GM19324 (cell line): Measurements from ENCODE around the gene PDE4B.

Experiments
- ATAC-seq: cut with Tn5 transposase; IDR thresholded peaks from one replicate; pipeline ENCODE4 v1.9.1; 2021; ENCODE audit warnings: mild to moderate bottlenecking, moderate library complexity; ENCODE audit not compliant: unreplicated experiment, low FRiP score

PDE4B gene

DNA sequence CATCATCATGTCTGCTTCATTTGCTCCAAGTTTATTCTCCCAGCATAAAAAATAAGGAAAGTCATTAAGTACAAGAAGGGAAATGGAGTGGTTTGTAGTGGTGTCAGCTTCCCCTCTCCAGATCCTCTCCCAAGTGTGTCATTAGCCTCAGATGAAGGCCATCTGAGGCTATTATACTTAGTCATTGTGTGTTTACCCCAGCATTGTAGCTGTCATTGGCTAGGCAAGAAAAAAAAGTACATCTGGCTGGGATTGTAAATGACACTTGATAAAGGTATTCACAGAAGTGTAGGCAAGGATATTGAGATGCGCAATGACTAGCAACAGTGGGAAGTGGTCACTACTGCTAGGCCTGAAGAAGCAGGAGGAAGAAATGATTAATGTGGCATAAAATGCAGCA is 424.3 kb downstream of the PDE4B start:
- no peak for ATAC-seq

DNA sequence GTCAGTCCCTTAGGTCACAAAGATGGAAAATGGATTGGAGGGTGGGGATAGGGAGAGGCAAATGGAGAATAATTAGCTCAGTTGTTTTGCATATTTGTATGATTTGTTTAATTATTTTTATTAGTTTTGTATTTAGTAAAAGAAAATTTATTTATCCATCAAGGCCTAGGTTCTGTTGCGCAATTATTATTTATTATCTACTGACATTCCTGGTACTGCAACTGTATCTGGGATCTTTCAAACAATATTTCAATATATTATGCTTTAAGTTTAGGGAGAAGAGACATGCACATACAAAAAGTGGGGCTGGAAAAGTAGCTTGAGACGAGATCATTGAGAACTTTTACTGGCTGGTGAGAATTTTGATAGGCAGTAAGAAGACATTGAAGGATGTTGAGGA is 424.9 kb downstream of the PDE4B start:
- ATAC-seq: no peak

GRCh38 chr1:66220477-66220876 is 427.8 kb downstream of the PDE4B start:
- no peak for ATAC-seq

GRCh38 chr1:66223681-66224080 is 431.0 kb downstream of the PDE4B start:
- no peak for ATAC-seq

- ATAC-seq: no peak
Observed at GRCh38 chr1:66226985-66227384, 434.3 kb downstream of the PDE4B start.

DNA sequence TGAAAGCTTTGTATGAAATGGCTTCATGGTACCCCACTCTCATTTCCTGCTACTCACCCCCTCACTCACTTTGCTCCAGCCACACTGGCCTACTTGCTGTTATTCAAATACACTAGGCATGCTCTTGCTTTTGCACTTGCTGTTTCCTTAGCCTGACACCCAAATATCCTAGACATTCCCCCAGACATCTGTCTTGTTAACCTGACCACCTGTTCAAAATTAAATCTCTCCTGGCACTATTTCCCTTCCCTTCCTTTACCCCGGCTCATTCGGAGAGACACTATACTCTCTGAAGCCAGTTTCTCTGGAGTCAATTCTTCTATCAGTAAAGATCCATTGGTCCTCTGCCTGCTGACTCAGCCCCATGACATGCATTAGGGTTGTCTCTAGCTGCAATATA is 435.3 kb downstream of the PDE4B start:
- no peak for ATAC-seq

DNA sequence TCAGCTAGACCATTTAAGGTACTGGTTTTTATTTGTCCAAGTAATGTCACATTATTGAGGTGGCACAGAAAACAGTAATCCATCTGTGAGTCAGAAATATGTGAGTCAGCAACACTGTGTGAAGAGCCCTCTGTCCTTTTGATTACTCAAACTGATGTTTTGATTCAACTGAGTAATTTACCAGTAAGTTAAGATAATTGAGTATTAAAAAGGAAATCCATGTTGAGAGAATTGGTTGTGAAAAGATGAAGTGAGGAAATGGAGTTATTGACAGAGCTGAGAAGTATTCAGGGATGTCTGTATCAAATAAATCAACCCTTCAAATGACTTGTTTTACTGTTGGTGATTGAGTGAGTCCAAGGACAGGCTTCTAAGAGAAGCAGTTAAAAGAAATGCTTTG is 438.5 kb downstream of the PDE4B start:
- ATAC-seq: no peak

DNA sequence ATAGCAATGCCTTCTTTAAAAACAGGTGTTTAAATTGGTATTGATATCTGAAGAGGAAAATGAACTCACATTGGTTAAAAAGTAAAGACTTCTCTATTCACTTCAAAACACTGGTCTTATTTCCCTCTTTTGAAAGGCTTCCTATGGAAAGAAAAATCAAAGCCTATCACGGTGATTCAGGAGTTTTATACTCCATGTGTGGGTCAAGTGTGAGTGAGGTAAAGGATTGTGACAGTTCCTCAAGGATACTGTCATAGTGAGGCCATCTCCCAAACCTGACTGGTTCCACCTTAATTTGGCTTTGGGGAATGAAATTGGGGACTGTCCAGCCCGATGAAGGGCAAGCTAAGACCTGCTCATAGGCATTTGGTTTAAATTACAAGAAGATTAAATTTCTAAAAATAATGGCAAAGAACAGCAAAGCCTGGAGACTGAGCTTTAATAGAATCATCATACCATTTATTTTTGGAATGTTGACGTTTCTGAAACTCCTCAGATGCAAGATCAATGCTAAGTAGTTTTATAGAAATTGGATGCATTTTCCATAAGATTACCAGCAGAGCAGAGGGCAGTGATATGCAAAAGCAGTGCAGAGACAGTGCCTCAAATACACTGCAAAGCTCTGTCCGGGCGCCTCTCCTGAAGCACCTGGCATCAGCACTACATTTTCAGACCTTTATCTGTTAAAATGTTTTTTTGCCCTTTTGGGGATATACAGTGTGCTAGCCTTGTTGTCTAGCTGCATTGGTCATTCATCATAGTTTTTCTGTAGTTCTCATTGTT is 439.2 kb downstream of the PDE4B start:
- ATAC-seq: no peak

DNA sequence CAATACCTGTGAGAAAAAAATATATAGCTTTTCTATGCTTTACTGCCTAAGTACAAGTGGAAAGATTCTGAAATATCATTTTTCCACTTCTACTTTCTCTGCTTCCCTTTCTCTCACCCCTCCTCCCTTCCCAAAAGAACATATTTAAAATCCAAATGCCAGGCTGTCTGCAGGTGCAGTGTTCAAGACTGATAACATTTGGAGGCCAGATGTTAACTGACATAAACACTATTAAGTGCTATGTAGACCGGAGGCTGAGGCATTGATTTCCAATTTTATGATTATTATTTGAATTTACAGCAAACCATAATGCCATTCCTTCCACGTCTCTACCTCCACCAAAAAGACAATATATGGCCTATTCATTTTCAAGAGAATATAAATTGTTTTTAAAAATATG is 444.3 kb downstream of the PDE4B start:
- ATAC-seq: no peak

- ATAC-seq: no peak
Observed at GRCh38 chr1:66237722-66238479, 445.2 kb downstream of the PDE4B start.

- no peak for ATAC-seq
Observed at GRCh38 chr1:66239834-66240233, 447.1 kb downstream of the PDE4B start.

DNA sequence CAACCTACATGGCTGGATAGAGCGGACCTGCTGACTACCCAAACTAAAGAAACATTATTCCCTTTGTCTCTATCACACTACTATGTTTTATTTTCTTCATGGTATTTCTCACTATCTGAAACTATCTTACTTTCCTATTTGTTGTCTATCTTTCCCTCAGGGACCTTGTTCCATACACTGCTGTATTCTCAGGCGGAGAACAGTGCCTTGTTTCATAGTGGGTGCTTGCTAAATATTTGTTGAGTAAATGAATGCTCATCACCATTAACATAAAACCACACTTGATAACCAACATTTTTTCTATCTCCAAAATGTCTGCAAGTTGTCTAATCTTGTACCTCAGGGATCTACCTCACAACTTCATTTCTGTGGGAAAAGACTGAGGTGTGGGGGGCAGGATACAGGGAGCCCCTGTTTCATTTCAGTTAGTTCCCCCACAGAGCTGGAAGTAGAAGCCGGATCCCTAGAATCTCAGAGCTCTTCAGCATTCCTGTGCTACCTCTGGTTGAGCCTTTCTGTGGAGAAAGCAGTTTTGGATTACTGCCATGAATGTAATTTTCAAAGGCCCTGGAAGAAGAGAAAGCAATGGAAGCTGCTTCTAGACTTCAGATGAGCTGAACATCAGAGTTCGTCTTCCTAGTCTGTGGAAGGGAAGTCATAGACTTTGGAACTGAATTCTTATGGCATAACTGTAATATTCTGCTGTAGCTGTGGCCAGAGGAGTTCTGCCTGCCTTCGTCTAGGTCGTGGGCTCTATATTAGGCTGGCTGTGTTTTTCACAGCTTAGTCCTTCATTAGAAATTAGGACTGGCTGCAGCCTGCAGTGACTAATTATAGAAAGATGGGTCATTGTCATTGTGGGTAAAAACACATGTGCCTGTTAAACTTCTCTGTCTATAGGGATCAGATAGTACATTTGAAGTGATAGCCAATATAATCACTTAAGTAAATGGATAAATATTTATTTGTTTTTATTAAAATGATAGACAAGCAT is 448.1 kb downstream of the PDE4B start:
- no peak for ATAC-seq

- ATAC-seq: peak; percentile 64
Observed at GRCh38 chr1:66242646-66243547, 450.2 kb downstream of the PDE4B start.

GRCh38 chr1:66243548-66244130 is 450.9 kb downstream of the PDE4B start:
- ATAC-seq: peak; percentile 38

GRCh38 chr1:66244429-66244828 is 451.7 kb downstream of the PDE4B start:
- ATAC-seq: no peak

DNA sequence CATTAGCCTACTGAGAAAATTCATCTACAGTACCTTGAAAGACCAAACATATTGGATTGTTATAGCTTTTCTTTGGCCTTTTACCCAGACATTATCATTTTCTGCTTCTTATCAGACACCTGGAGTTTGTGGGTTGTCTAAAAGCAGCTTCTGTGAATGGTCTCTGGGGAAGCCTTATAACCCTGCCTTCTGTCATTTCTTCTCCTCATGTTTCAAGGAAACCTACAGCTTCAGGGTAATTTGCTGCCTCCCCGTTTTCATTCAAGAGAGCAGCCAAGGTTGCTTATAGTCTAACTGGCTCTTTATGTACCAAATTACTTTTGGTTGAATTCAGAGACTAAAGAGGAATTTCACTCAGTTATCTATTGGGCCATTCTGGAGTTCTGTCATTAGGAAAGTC is 453.0 kb downstream of the PDE4B start:
- ATAC-seq: no peak

DNA sequence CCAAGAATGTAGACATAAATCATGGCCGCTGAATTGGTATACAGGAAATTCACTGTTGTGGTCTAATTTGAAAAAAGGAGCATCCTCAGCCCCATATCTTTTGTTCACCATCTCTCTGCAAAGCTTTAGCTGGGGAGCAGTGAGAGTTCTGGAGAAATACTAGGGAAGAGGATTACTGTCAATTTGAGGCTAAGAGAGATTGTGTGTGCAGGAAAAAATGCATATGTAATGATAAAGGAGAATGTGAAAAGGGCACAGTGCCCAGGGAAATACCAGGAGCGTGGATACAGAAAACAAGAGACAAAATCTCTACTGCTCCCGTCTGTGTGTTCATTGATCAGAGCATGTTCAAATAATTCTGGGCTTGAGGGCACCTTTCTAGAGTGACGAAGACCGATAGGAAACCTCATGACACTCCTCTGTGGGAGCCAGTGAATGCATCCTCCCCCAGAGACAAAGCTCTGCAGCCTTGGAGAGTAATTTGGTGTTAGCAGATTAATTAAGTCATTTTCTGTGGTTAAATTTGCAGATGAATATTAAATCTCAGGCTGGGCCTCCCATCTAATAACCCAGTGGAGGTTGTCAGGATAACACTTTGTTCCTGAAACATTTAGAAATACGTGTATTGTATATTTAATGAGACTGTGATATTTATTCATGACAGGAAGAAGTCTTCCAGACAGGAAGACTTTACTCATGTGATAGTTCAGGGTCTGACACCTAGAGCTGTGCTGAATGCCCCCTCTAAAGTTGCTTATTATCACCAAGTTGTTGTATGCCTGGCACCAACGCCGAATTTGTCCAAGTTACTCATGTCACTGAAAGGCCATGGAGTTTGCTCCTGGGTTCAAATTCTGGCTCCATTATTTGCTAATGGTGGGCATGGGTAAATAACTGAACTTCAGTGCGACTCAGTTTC is 453.9 kb downstream of the PDE4B start:
- ATAC-seq: no peak

DNA sequence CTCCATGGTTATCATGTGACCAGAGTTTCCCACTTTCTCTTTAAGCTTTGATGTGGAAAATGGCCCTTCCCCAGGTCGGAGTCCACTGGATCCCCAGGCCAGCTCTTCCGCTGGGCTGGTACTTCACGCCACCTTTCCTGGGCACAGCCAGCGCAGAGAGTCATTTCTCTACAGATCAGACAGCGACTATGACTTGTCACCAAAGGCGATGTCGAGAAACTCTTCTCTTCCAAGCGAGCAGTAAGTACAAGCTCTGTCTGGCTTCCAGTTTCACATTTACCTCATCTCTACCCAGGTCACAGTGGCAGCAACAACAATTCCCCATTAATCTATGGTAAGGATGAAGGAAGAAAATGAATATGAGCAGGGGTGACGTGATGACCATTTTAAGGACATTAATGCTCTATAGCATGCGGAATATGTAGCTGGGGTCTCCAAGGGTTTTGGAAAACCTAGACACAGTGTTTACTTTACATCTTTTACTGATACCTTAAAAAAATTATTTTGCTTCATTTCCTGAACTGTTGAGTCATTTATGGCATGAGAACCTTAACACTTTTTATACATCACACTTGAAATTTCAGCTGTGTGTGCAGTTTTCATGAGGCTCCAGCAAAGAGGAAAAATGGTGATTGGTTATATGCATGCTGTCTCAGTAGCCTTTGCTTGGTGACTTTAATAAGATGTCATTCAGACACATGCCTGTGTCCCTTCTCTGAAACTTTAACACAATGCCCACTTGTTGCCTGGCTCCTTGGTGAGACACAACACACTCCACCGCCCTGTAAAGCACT is 454.9 kb downstream of the PDE4B start:
- peak; percentile 71 for ATAC-seq
